ENCODE results near the gene LINGO3.

- TF ChIP-seq, protein P1, sequence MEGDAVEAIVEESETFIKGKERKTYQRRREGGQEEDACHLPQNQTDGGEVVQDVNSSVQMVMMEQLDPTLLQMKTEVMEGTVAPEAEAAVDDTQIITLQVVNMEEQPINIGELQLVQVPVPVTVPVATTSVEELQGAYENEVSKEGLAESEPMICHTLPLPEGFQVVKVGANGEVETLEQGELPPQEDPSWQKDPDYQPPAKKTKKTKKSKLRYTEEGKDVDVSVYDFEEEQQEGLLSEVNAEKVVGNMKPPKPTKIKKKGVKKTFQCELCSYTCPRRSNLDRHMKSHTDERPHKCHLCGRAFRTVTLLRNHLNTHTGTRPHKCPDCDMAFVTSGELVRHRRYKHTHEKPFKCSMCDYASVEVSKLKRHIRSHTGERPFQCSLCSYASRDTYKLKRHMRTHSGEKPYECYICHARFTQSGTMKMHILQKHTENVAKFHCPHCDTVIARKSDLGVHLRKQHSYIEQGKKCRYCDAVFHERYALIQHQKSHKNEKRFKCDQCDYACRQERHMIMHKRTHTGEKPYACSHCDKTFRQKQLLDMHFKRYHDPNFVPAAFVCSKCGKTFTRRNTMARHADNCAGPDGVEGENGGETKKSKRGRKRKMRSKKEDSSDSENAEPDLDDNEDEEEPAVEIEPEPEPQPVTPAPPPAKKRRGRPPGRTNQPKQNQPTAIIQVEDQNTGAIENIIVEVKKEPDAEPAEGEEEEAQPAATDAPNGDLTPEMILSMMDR (IDR thresholded peaks at IDR 0.05): no peak
- no peak for TF ChIP-seq POLR2A (IDR thresholded peaks at IDR 0.05)
Observed at GRCh38 chr19:2276429-2276986, 31.4 kb downstream of the LINGO3 start.
